GM12874 (cell line): ENCODE data around the gene NDUFA7.

Source experiments
- CTCF ChIP-seq: IDR thresholded peaks from 2 replicates; pipeline ENCODE4 v1.5.1; 2011; ENCODE audit warnings: low read depth, mild to moderate bottlenecking, control low read depth, low read length, moderate library complexity; ENCODE audit not compliant: insufficient read depth

NDUFA7 gene

DNA sequence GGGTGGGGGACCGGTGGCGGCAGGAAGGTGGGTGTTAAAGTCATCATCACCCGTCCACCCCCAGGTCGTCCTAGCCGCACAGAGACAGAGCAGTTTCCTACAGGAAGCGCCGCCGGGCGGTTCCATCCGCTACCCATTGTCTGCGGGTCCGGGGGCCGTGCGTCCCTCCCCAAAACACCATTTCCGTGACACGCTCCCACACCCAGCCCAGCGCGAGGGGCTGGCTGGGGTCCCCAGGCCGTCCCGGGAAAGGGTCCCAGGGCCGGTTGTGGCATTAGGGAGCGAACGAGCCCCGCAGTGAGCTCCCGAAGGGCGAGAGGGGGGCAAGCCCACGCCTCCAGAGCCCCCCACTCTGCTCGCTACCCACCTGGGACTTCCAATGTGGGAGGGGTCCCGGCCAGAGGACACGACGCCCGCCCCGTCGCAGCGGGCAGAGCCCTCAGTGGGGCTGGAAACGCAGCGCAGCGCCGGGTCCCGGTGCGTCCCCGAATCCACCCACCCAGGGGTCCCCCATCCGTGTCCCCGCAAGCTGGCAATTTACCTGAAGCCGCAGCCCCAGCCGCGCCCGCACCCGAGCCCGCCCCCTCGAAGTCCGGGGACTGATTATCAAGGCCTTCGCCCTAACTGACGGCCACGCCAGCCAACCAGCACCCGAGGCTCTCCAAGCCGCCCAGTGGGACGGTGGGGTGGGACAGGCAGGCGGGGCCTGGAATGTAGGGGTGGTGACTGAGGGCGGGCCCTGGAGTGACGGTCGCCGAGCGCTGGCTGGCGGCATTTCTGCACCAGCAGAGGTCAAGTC is 21.7 kb upstream of the NDUFA7 start, which contains the start of gene KANK3:
Gene KANK3 (minus strand): TSS at position 579 of the 799 bp plus-strand sequence. CDS start 5,434 bp downstream, outside the sequence.
- TF ChIP-seq CTCF = no peak

- TF ChIP-seq CTCF = no peak
Measured at GRCh38 chr19:8342316-8342683, 21.1 kb upstream of the NDUFA7 start.

- no peak for TF ChIP-seq CTCF
Measured at GRCh38 chr19:8340341-8341096, 19.3 kb upstream of the NDUFA7 start.

GRCh38 chr19:8338835-8339234 is 17.7 kb upstream of the NDUFA7 start:
- no peak for TF ChIP-seq CTCF

DNA sequence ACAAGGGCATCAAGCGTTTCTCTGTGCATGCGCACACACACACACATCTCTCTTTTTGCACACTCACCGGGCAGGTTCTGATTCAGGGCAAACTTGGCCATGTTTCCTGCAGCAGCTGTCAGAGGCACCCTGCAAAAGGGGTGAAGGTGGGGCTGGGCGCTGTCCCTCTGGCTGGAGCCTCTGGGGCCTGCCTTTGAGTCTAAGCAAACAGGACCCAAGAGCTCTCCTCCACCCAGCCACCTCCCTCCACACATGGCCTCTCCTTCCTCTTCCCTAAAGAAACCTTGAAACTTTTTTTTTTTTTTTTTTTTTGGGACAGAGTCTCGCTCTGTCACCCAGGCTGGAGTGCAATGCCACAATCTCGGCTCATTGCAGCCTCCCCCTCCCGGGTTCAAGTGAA is 16.6 kb upstream of the NDUFA7 start:
- no peak for TF ChIP-seq CTCF

DNA sequence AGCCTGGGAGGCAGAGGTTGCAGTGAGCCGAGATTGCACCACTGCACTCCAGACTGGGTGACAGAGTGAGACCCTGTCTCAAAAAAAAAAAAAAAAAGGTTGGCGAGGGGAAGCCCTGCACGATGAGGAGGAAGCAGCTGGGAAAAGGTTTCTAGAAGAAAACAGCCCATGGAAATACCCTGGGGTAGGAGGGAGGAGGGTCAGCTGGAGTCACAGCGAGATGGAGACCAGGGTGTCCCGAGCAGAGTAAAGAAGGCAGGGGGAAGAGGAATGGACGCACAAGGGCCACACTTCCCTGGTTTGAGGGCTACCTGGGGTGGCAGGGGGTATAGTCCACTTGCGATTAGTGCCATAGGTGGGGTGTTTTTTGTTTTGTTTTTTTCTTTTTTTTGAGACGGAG is 15.5 kb upstream of the NDUFA7 start:
- no peak for TF ChIP-seq CTCF

GRCh38 chr19:8336072-8336569 is 14.9 kb upstream of the NDUFA7 start:
- no peak for TF ChIP-seq CTCF
